ENCODE data around the gene BTBD2. TPM values are rescaled to one million over a fixed set of nuclear protein-coding genes. Genes with fewer than 3 reads are reported as not detected.

Gene BTBD2
- total RNA-seq, 1 donor from 2014 or later: 118 TPM

- no peak for TF ChIP-seq CTCF (IDR thresholded peaks at IDR 0.05; ENCODE audit: unreplicated experiment)
- Mint-ChIP-seq H3K9me3 (no peaks in the 10 kb centered on the region), H3K4me3 (no peak overlapping the region), H3K36me3 (peaks cover 7% of the 10 kb centered on the region), H3K27me3 (ENCODE audit: low read depth) (no peaks in the 10 kb centered on the region), H3K27ac (no peak overlapping the region), H3K4me1 (peaks cover 3% of the 10 kb centered on the region)
- DNase-seq (ENCODE audit: low spot score in 2 of 2, unreplicated experiment in 2 of 2): no peak
These were observed 47.0 kb downstream of the BTBD2 start for GRCh38 chr19:1968279-1969175.

DNA sequence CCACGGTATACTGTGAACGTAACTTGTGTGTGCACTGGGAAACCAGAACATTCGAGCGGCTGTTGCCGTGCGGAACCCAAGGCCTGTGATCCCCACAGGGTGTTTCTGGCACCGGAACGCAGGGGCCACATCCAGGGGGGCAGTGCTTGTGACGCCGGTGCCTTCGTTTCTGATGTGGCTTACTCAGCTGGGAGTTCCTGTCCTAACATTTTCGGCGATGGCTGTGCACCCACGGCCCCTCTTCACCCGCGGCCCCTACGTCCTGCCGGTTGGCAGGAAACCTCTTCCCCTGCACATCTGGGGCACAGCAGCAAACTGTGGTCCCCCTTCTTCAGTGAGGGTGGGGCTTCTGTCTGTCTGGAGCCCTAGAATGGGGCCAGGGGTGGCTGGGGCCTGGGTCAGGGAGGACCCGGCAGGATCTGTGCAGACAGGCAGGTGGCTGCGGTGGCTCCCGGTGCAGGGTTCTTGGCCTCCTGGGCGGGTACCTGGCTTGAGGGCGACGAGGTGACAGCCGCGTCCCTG lies 48.4 kb downstream of the BTBD2 start:
- H3K4me1 Mint-ChIP-seq: peaks cover 3% of the 10 kb centered on the region

GRCh38 chr19:1962674-1963073 lies 52.8 kb downstream of the BTBD2 start:
- no peak for TF ChIP-seq CTCF (IDR thresholded peaks at IDR 0.05; ENCODE audit: unreplicated experiment)
- no peak overlapping the region for H3K4me3 Mint-ChIP-seq
- H3K9me3 Mint-ChIP-seq: no peaks in the 10 kb centered on the region
- H3K27ac Mint-ChIP-seq: no peak overlapping the region
- no peaks in the 10 kb centered on the region for H3K27me3 Mint-ChIP-seq (ENCODE audit: low read depth)
- peaks cover 12% of the 10 kb centered on the region for H3K36me3 Mint-ChIP-seq
- DNase-seq (ENCODE audit: low spot score in 2 of 2, unreplicated experiment in 2 of 2): no peak
- H3K4me1 Mint-ChIP-seq: no peaks in the 10 kb centered on the region

More for the DNA sequence above, 48.4 kb downstream of the BTBD2 start:
- no peak overlapping the region for H3K4me3 Mint-ChIP-seq
- no peak overlapping the region for H3K27ac Mint-ChIP-seq
- no peak for DNase-seq (ENCODE audit: low spot score in 2 of 2, unreplicated experiment in 2 of 2)
- TF ChIP-seq CTCF (IDR thresholded peaks at IDR 0.05; ENCODE audit: unreplicated experiment): no peak
- peaks cover 10% of the 10 kb centered on the region for H3K36me3 Mint-ChIP-seq
- no peaks in the 10 kb centered on the region for H3K9me3 Mint-ChIP-seq
- no peaks in the 10 kb centered on the region for H3K27me3 Mint-ChIP-seq (ENCODE audit: low read depth)

DNA sequence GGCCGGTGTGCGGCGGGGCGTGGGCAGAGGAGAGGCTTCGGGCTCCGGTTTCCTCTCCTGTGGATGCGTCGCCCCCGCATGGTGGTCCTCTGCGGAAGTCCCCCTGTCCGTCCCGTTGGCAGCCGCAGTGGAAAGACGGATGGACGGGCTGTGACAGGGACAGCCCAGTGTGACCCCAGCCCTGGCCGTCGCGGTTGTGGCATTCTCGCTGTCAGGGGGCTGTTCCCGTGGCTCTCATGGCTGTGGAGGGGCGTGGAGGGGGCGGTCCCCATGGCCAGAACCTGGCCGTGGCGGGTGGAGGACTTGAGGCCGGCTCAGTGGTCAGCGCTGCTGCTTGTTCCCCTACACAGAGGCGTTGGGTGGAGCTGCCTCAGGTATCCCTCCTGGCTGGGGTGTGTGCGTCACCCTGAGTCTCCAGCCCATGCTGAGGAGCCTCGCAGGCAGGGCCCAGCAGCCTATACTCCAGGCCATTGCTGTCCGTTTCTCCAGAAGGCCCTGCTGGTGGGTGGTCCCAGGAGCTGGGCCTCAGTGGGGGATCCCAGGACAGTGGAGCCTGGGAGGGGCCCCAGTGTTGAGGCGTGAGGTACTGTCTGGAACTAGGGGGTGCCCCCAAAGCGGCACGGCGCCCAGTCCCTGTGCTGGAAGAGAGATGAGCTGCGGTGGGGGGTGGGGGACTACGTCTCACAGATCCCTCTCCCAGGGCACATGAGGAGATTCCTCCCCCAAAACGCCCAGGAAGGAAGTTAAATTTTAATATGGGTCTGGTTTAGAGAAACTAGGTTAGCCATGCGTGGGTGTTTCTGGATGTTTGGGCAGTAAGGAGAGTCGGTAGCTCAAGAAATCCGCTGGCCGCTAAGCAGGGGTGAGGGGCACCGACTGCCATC lies 54.3 kb downstream of the BTBD2 start:
- no peak for TF ChIP-seq CTCF (IDR thresholded peaks at IDR 0.05; ENCODE audit: unreplicated experiment)
- DNase-seq (ENCODE audit: low spot score in 2 of 2, unreplicated experiment in 2 of 2): no peak
- H3K27ac Mint-ChIP-seq: no peak overlapping the region
- H3K4me1 Mint-ChIP-seq: no peaks in the 10 kb centered on the region
- peaks cover 11% of the 10 kb centered on the region for H3K36me3 Mint-ChIP-seq
- no peak overlapping the region for H3K4me3 Mint-ChIP-seq
- no peaks in the 10 kb centered on the region for H3K27me3 Mint-ChIP-seq (ENCODE audit: low read depth)
- no peaks in the 10 kb centered on the region for H3K9me3 Mint-ChIP-seq

DNA sequence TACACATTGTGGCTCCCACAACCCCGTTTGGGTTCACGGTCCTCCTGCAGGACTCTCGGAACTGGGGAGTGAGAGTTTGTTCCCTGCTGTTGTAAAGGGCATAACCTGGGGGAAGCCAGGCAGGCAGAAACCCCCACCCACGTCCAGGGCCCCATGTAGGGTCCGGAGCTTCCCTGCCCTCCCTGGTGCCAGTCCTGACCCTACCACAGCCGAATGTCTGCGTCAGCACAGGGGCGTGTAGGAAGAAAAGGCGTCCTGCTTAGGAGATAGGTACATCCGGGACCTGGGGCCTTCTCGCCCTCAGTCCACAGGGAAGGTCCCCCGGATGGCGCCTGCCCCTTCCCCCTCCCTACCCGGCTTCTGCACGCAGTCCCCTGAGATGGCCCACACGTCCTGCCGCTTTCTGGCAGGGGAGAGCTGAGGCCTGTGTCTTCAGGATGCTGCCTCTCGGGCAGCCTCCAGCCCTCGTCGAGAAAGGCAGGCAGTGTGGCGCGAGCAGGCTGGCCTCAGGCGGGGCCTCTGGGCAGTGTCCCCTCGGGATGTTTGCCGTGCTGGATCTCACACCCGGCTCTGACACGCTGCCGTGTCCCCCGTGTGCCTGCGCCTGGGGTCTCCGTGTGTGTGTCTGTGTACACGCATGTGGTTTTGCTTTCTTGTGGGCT lies 55.5 kb downstream of the BTBD2 start:
- no peak for DNase-seq (ENCODE audit: low spot score in 2 of 2, unreplicated experiment in 2 of 2)
- Mint-ChIP-seq H3K9me3 (no peaks in the 10 kb centered on the region), H3K27ac (no peak overlapping the region), H3K36me3 (peaks cover 9% of the 10 kb centered on the region), H3K4me1 (no peaks in the 10 kb centered on the region), H3K27me3 (ENCODE audit: low read depth) (no peaks in the 10 kb centered on the region), H3K4me3 (no peak overlapping the region)
- TF ChIP-seq CTCF (IDR thresholded peaks at IDR 0.05; ENCODE audit: unreplicated experiment): no peak
